MM.1S (cell line): ENCODE results near the gene BDNF.

Experiments used
- EZH2phosphoT487 ChIP-seq: fragments of 300-600 bp; sonication (generic); IDR thresholded peaks from 2 replicates; pipeline ENCODE4 v1.6.1; 2018; ENCODE audit warnings: antibody characterized with exemption, low read length
- TF ChIP-seq, protein P1 (sequence below): fragments of 300-600 bp; sonication (generic); IDR thresholded peaks from 2 replicates; pipeline ENCODE4 v1.5.1; 2016; ENCODE audit warnings: antibody characterized with exemption, low read length, mixed read lengths

DNA sequence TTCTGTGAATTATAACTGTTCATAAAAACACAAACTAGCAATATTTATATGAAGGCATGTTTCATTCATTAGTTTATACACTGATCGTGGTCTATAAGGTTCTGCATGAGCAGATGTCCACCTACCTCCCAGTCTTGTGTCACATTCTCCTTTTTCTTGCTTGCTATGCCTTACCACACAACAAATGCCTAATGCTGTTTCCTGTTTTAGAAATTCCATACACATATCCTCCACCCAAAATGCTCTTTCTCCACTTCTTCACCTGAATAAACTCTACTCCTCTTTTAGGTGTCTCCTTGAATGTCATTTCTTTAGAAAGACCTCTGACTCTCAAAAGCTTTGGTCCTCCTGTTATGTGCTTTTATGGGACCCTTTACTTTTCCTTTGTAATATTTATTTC lies 88.9 kb downstream of the BDNF start:
- TF ChIP-seq, protein P1, sequence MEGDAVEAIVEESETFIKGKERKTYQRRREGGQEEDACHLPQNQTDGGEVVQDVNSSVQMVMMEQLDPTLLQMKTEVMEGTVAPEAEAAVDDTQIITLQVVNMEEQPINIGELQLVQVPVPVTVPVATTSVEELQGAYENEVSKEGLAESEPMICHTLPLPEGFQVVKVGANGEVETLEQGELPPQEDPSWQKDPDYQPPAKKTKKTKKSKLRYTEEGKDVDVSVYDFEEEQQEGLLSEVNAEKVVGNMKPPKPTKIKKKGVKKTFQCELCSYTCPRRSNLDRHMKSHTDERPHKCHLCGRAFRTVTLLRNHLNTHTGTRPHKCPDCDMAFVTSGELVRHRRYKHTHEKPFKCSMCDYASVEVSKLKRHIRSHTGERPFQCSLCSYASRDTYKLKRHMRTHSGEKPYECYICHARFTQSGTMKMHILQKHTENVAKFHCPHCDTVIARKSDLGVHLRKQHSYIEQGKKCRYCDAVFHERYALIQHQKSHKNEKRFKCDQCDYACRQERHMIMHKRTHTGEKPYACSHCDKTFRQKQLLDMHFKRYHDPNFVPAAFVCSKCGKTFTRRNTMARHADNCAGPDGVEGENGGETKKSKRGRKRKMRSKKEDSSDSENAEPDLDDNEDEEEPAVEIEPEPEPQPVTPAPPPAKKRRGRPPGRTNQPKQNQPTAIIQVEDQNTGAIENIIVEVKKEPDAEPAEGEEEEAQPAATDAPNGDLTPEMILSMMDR = no peak
- no peak for TF ChIP-seq EZH2phosphoT487
